ENCODE measurements around the gene MYBPC3.

DNA sequence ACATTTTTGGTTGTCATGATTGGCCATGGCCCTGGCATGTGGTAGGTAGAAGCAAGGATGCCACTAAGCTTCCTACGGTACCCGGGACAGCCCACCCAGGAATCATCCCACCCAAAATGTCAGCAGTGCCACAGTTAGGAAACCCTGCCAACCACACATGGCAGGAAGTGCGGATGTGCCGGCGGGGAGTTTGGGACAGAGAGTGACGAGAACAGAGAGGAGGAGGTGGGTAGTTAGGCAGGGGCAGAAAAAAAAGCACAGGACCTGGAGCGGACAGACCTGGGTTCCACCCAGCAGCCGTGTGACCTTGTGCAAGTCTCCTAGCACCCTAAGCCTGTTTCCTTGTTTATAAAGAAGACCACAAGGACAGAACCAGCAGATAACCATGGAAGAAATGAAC, 22.5 kb upstream of the MYBPC3 start:
- no peak for TF ChIP-seq POLR2AphosphoS5 (IDR thresholded peaks at IDR 0.05; ENCODE audit: low read depth, low read length)
- no peak for TF ChIP-seq TAF1 (IDR thresholded peaks at IDR 0.05; ENCODE audit: borderline replicate concordance, insufficient read depth, low read length)
